Measurements from ENCODE around the gene TSHZ1. TPM values are rescaled to one million over a fixed set of nuclear protein-coding genes. Genes with fewer than 3 reads are reported as not detected.

TSHZ1 gene
- total and polyA plus RNA-seq, 2 of the 8 experiments (the other 6 are each of a cell fraction or from before 2014, with no cell fraction given): 0.03 to 0.32 TPM

DNA sequence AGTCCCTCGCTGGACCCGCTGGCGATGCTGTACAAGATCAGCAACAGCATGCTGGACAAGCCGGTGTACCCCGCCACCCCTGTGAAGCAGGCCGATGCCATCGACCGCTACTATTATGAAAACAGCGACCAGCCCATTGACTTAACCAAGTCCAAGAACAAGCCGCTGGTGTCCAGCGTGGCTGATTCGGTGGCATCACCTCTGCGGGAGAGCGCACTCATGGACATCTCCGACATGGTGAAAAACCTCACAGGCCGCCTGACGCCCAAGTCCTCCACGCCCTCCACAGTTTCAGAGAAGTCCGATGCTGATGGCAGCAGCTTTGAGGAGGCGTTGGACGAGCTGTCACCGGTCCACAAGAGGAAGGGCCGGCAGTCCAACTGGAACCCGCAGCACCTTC is 77.1 kb downstream of the TSHZ1 start (continued):
- no peak for TF ChIP-seq EGR1 (IDR thresholded peaks at IDR 0.05; ENCODE audit: borderline replicate concordance, low read depth, low read length)
- TF ChIP-seq SP4 (IDR thresholded peaks at IDR 0.05; ENCODE audit: low read length): no peak
- no peak for TF ChIP-seq KDM5A (IDR thresholded peaks at IDR 0.05; ENCODE audit: low read length)
- TF ChIP-seq RNF2 (IDR thresholded peaks at IDR 0.05; ENCODE audit: borderline replicate concordance, low read depth, low read length, missing control alignments, poor library complexity, severe bottlenecking): no peak
